GM19328 (cell line): Measurements from ENCODE around the gene EIF4G3.
"Not testable (repeated sequence)": the region's sequence is repeated elsewhere in the genome, so short reads cannot be mapped to it uniquely, and the experiment has no call there.

Source experiments
- ATAC-seq: cut with Tn5 transposase; IDR thresholded peaks from one replicate; pipeline ENCODE4 v1.9.1; 2021; ENCODE audit warnings: mild to moderate bottlenecking, moderate library complexity; ENCODE audit not compliant: unreplicated experiment

The EIF4G3 gene

DNA sequence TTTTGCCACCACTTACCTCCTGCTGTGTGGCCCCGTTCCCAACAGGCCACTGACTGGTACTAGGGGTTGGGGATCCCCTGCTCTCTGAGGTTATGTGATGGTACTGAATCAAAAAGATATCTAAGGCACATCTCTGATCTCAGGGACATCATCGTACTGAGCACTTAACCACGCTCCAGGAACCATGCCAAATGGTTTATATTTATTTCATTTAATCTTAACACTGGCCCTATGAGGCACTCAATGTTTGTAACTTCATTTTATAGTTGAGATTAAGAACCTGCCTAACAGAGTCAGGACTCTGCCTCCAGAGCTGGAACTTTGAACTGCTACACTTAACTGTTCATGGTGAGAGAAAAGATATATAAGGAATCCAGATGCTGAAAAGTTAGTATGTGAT is 291.6 kb downstream of the EIF4G3 start:
- ATAC-seq, result no peak

DNA sequence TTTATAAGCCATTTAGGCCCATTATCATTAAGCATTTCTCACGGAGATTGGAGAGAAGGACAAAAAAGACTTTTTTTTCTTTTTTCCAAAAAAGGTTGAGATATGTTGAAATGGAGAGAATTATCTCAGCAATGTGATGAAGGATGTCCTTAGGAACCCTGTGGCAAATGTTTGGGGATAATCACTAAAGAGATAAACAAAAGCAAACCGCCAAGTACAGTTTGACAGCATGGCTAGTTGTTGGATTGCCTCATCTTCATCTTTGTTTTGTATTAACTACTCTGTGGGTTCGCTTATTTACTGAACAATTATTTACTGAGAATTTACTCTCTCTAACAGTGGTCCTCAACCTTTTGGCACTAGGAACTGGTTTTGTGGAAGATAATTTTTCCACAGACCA is 292.2 kb downstream of the EIF4G3 start:
- ATAC-seq, result no peak

DNA sequence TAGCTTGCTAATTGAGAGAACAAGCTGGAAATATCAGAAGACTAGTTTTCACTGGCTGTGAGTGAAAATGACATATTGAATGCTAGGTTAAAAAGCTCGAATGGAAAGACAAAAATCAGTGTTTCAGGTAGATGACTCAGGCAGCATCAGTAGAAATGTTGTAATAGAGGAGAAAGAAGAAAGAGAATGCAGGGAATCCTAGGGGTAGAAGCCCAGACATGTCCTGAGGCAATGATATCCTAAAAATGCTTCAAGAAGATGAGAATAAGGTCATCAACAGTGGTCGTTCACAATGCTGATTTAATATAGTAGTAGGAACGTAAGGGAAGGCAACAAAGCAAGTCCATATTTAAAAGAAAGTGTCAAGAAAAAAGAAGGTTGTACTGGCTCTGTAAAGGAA is 292.9 kb downstream of the EIF4G3 start:
- no peak for ATAC-seq

DNA sequence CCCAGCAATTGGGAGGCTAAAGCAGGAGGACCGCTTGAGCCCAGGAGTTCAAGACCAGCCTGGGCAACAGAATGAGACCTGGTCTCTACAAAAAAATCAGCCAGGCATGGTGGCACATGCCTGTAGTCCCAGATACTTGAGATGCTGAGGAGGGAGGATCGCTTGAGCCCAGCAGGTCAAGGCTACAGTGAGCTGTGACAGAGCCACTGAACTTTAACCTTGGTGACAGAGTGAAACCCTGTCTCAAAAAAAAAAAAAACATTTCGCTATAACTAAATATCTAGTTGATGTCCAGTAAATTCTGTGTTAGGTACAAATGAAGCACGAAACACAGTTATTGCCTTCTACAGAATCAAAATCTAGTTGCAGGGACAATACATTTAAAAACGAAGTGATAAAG is 293.9 kb downstream of the EIF4G3 start:
- no peak for ATAC-seq

DNA sequence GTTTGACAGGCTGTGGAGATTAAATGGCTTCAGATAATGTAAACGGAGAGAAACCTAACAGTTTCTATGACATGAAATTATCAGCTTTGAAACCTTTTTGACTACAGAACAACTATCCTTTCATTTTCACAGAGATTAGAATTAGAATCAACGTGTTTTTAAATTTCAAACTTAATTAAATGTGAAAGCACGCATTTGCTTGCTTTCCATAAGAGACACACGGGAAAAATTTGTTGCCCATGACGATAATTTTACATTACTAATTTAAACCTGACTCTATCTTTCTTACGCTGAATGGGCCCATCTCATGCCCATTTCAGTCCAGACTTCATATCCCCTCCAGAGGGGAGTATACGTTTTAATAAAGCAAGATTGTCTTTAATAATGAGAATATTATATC is 297.9 kb downstream of the EIF4G3 start:
- ATAC-seq, result no peak

DNA sequence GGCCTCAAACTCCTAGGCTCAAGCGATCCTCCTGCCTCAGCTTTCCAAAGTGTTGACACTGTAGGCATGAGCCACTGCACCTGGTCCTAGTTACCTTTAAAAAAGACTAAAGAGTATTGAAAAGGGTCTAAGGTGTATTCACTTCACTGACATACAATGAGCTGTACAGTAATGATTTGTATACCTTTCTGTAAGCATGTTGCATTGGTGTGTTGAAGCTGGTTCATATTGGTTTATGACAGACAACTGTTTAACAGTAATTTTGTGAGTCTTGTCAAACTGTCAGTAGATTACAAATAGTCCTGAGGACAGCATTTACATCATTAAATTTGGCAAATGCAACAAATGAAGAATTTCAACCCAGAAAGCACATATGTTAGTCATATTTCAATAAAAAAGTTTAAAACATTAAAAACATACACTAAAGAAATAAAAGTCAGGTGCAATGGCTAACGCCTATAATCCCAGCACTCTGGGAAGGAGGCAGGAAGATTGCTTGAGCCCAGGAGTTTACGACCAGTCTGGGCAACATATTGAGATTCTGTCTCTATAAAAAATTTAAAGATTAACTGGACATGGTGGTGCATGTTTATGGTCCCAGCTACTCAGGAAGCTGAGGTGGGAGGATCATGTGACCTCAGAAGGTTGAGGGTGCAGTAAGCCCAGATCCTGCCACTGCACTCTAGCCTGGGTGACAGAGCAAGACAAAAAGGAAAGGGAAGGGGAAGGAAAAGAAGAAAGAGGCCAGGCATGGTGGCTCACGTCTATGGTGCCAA is 301.3 kb downstream of the EIF4G3 start:
- ATAC-seq, result no peak

DNA sequence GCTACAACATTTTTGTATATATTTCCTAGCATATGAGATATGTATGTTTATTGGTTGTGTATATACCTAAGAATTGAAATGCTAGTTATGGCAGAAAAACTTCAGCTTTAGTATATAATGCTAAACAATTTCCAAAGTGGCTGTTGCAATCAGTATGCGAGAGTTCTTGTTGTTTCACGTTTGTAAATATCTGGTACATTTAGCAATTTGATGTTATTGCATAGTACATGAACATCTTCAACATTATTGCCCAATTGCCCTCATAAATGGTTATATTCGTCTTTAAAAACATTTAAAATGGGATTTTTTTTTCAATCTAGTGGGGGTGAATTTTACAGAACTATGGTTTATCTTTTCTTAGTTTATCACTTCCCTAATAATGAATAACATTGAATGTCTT is 303.4 kb downstream of the EIF4G3 start:
- no peak for ATAC-seq

DNA sequence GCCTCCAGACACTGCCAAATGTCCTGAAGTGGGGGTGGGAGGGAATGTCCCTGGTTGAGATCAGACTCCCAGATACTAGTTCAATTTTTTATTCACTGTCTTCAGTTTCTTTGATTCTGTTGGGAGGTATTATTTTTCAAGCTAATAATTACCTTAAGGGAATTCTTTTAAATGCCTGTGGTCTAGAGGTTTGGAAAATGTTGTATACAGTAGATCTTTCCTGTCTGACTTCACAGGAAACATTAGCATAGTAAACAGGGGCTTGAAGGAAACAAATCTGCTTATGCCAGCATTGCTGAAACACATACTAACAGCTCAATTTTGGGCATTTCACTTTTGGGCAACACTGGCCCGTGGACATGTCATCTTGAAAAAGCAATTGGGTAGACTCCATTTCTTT is 305.3 kb downstream of the EIF4G3 start:
- ATAC-seq, result no peak

DNA sequence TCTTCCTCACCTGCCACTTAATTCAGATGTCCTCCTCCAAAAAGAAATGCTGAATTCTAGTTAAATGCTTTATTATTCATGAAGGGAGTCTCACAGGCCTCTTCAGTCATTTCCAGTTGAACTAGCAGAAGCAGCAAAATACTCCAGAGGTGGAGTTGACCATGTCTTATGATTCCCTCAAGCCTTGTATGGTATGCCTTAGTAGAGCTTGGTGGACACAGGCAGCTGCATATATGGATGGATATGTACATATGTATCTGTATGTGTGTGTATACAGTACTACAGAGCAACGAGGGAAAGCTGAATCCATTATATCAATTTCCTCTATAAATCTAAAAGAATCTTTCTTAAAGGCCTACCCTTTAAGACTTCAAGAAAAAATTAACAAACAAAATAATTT is 306.0 kb downstream of the EIF4G3 start:
- ATAC-seq, result no peak

DNA sequence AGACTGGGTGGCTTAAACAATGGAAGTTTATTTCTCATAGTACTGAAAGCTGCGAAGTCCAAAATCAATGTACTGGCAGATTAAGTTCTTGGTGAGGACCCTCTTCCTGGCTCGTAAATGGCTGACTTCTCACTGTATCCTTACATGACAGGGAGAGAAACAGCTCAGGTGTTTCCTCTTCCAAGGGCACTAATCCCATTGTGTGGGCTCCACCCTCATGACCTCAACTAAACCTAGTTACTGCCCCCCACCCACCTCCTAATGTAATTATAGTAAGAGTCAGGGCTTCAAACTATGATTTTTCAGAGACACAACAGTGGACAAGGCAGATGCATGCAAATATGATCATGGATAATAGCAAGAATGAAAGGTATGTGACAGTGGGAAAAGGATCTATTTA is 308.4 kb downstream of the EIF4G3 start:
- no peak for ATAC-seq

DNA sequence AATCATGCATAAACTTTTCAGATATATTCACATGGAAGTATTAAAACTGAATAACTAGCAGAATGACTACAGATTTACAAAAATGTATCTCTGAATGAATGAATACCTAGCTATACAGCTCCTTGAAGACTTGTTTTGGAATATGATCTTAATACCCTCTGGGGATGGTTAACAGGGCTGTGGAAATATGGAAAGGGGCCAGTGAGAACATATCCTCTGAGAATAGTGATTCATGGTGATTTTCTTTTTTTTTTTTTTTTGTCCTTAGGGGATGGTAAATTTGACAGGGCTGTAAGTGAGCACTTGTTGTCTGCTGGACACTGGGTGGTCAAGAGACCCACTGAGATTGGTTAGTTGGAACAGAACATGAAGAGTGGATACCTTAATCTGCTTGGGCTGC is 308.9 kb downstream of the EIF4G3 start:
- no peak for ATAC-seq

DNA sequence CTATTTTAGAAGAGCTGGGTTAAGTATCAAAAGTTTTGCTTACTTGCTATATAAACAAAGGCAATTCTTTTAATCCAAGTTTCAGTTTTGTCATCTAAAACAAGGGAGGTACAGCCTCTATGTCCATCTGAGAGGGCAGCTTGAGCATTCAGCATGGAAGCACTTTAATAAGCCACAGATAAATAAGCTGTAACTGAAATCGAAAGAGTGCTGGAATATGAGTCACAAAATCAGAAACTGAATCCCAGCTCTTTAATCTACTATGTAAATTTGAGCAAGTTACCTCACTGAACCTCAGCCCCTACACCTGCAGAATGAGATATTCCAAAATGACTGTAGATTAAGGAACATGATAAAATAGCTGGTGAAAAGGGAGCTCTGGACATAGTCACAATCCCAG is 309.6 kb downstream of the EIF4G3 start:
- no peak for ATAC-seq

DNA sequence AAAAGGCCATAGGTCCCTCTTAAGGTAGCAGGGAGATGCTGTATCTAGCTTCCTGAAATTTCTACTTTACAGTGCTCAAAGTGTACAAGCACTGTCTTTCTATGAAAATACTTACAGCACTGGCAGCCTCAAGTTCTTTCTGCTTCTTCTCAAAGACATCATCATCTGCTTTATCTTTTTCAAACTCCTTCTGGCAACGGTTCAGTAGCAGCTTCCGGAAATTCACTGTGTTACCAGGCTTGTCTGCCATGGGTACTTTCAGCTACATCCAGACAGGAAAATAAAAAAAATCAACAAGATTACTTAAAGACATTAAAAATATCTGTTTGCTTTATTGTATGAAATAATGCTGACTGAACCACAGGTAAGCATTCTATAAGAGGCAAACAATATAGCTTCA is 311.7 kb downstream of the EIF4G3 start:
- ATAC-seq, result no peak

DNA sequence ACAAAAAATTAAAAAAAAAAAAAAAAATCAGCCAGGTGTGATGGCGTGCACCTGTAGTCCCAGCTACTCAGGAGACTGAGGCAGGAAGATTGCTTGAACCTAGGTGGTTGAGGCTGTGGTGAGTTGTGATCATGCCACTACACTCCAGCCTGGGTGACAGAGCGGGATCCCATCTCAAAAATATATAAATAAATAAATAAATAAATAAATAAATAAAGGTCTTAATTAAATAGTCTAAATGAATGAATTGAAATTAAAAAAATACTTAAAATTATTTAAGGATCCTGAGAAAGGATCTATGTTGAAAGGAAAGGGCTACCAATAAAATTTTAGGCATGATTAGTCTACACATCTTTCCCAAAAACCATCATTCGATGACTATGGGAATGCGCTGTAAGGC is 322.2 kb downstream of the EIF4G3 start:
- ATAC-seq, result no peak

DNA sequence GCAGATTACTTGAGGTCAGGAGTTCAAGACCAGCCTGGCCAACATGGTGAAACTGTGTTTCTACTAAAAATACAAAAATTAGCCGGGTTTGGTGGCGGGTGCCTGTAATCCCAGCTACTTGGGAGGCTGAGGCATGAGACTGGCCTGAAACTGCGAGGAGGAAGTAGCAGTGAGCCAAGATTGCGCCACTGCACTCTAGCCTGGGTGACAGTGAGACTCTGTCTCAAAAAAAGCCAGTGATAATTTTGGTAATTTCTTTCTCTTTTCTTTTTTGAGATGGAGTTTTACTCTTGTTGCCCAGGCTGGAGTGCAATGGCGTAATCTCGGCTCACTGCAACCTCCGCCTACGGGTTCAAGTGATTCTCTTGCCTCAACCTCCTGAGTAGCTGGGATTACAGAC is 324.9 kb downstream of the EIF4G3 start:
- not testable (repeated sequence) for ATAC-seq

DNA sequence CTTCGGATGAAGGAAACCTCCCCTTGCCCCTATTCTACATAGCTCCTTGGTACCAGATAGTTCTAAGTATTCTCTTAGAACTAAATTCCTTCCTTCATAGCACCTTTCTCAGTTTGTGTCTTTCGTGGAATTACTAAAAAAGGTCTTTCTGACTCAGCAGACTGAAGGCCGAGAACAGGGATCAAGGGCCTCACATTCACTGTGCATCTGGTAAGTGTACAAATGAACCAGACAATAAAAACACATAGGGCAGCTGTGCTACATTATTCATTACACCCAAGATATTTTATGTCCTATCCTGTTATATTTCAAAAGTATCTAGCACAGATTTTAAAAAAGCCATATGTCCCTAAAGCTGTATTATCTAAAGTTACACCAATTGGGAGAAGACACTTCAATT is 326.7 kb downstream of the EIF4G3 start:
- no peak for ATAC-seq

DNA sequence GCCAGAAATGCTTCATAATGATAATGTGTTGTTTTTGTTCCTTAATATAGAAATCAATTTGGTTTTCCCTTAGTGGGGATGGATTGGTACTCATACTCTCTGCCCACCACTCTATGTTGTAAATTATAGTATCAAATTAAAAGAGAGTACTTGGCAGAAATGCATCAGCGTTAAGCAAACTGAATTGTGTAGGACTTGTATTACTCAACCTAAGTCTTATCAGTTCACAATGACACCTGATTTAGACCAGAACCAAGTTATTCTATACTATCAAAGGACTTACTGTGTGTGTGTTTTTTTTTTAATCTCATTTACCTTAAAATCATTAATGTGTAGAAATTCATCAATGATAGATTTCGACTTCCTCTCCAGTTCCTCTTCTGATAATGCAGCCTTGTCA is 327.6 kb downstream of the EIF4G3 start:
- ATAC-seq, result no peak

DNA sequence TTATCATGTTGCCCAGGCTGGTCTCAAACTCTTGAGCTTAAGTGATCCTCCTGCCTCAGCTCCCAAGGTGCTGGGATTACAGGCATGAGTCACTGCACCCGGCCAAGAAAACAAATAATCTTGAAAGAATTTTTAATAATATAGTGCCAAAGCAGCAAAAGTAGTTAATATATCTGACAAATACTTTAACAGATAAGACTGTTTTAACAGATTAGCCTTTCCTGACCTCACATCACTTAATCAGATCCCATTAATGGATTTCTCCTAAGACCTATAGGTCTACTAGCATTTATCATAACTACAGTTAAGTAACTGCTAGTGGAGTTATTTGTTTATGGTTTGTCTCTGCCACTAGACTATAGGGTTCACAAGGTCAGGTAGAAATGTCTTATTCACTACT is 328.5 kb downstream of the EIF4G3 start:
- no peak for ATAC-seq

DNA sequence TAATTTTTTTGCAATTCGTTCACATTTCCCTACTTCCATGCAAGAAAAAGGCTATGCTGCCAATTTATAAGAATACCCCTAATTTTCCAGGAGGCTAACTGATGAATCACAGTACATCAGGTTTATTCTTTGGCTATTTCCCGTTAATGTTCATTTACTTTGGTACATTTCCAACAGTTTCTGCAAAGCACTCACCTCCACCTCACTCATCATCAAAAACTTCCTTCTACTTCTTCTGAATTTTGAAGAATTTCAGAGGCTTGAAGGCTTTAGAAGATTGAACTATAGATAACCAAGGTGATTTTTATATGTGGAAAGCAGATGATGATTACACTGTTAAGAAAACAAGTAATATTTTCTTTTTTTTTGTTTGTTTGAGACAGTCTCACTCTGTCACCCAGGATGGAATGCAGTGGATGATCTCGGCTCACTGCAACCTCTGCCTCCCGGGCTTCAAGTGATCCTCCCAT is 329.1 kb downstream of the EIF4G3 start:
- ATAC-seq, result no peak

DNA sequence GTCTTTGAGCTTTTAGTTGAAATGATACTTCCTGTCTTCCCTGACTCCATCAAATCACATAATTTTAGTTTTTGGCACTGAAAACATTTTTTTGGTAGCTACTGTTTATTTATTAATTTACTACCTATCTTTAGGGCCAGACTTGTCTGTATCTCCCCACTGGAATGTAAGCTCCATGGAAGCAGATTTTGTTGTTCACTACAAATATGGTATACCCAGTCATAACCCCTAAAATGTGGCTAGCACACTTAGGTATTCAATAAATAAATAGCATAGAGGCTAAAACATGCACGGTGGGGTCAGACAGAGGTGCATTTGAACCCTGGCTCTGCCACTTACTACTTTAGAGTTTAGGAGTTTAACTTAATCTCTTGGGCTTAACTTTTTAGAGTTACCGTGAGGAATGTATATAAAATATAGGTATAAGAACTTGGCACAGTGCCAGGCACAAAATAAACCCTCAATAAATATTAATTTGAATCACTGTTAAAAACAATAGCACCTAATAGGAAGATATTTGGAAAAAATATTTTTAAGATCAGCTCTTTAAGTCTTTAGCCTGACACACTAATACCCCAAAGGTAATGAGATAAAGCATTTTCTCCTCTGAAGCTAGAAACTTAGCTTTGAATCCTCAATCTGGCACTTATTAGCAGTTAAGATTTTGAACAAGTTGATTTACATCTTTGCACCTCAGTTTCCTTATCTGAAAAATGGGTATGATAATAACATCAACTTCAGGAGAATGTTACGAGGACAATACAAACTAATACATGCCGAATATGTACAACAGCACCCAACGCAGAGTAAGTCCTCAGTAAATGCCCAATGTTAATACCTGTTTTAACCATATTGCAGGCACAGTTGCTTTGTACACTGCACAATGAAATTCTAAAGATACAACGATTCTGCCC is 330.0 kb downstream of the EIF4G3 start:
- no peak for ATAC-seq

DNA sequence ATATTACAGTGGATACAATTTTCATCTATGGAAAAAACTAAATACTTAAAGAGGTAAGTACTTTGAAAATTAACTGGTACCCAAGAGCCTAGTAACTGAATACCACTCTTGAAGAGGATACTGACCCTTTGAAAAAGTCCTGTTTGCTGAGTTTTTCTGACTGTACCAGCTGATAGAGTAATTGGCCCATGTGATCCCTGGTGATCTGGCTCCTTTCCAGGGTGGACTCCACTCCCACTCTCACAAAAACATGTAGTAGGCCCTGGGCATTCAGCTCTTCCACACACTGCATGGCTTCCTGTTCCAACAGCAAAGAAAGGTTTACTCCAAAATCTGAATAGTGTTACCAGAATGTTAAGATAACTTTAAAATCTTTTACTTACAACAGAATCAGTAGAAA is 336.0 kb downstream of the EIF4G3 start:
- no peak for ATAC-seq

DNA sequence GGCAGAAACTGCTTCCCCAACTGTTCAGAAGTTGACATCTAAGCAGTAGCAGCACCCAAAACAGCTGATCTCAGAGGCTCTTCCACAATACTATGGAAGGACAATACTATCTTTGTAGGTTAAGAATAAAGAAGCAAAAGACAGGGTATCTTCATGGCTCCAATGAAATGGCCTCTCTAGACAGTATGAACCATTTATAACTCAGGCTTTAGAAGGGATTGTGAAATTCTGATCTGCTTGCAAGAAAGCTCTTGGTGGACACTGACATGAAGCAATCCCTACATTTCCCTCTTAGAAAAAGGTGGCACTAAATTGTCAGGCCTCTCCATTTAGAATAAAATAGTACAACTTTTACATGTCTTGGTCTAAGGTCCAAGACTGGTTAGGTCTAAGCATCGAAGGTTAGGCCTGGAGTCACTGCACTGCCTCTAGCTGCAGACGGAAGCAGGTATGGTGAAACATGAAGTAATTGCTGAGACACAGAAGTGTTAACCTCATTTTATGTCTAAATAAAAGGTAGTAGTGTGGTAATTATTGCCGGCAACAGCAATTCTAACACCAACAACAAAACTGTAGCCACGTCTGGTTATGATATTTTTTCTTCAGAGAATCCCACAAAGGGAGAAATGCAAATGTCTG is 339.0 kb downstream of the EIF4G3 start:
- no peak for ATAC-seq
